HepG2 (cell line): ENCODE measurements around the gene ZNF644. TPM values are rescaled to one million over a fixed set of nuclear protein-coding genes. Genes with fewer than 3 reads are reported as not detected.

Source experiments
- ATAC-seq: fragments of 200-7000 bp; cut with Tn5 transposase; 3 replicates; pipeline ENCODE4 v1.9.1; 2020; ENCODE audit warnings: mild to moderate bottlenecking, moderate library complexity
- BruUV-seq: library from RNA; stranded (reverse); fragments of 400-500 nt; replicated peaks from 2 replicates; lab custom pipeline; 2021; lab: Mats Ljungman, UMichigan
- CTCF ChIA-PET: fragments of 300-600 bp; formaldehyde crosslinking; extraction: SDS; loops from one replicate; lab custom pipeline; 2021; ENCODE audit warnings: low total read pairs, inconsistent platforms, low intra/inter-chr PET ratio; lab: Yijun Ruan, JAX
- POLR2A ChIA-PET: fragments of 350-600 bp; sonication (Branson Sonifier 250); formaldehyde crosslinking; loops from one replicate; lab custom pipeline; 2020; ENCODE audit warnings: antibody characterized with exemption, inconsistent platforms; lab: Yijun Ruan, JAX
- DNase-seq: peaks from one replicate; pipeline ENCODE4 v3.0.0-alpha.2; 2015; ENCODE audit warnings: low spot score
- FAIRE-seq: peaks from 3 replicates; lab custom pipeline; 2011; peaks lifted over from hg19 to GRCh38; lab: Jason Lieb, UNC
- H2AFZ ChIP-seq: one replicate; pipeline ENCODE4 v1.6.1; 2011; ENCODE audit warnings: low read length, inconsistent platforms
- H3K27ac ChIP-seq: fragments of 300-600 bp; 3 replicates; pipeline ENCODE4 v1.8.0; 2011; ENCODE audit warnings: mixed run types, mild to moderate bottlenecking, mixed read lengths, low read length, inconsistent platforms; ENCODE audit not compliant: insufficient read depth; ENCODE audit errors: extremely low read length
- H3K27me3 ChIP-seq, 2 experiments: fragments of 200-600 bp in 1 of 2; 2 replicates in 1 of 2; 3 replicates in 1 of 2; pipeline versions ENCODE4 v1.6.0 to v1.8.0; 2011; ENCODE audit warnings: low read length in 2 of 2, mild to moderate bottlenecking in 2 of 2, moderate library complexity in 2 of 2, inconsistent platforms in 1 of 2; ENCODE audit not compliant: insufficient read depth in 2 of 2, control insufficient read depth in 1 of 2
- H3K36me3 ChIP-seq, 2 experiments: fragments of 200-600 bp in 1 of 2; replicated peaks in 1 of 2; 2 replicates in 1 of 2; 3 replicates in 1 of 2; pipeline versions ENCODE4 v1.5.1 to v1.8.0; 2011; ENCODE audit warnings: low read length in 2 of 2, inconsistent platforms in 1 of 2; ENCODE audit not compliant: insufficient read depth in 2 of 2, control insufficient read depth in 1 of 2
- H3K4me1 ChIP-seq: 2 replicates; pipeline ENCODE4 v1.5.1; 2012; ENCODE audit warnings: low read length, inconsistent platforms; ENCODE audit not compliant: insufficient read depth
- H3K4me2 ChIP-seq: 2 replicates; pipeline ENCODE4 v1.6.0; 2011; ENCODE audit warnings: low read depth, low read length, inconsistent platforms
- H3K4me3 ChIP-seq, 3 experiments: fragments of 200-600 bp in 1 of 3; sonication (generic), shearing (Covaris generic) in 1 of 3; replicated peaks in 1 of 3; 2 replicates each; pipeline ENCODE4 v1.5.1; 2011 to 2016; ENCODE audit warnings: low read length in 3 of 3, inconsistent platforms in 2 of 3, low read depth in 2 of 3, mild to moderate bottlenecking in 2 of 3, control low read depth in 1 of 3, mixed read lengths in 1 of 3; ENCODE audit not compliant: insufficient read depth in 1 of 3
- H3K79me2 ChIP-seq: one replicate; pipeline ENCODE4 v1.6.1; 2011; ENCODE audit warnings: low read length, inconsistent platforms; ENCODE audit not compliant: insufficient read depth
- H3K9ac ChIP-seq: 2 replicates; pipeline ENCODE4 v1.6.0; 2011; ENCODE audit warnings: mild to moderate bottlenecking, low read depth, low read length, inconsistent platforms; ENCODE audit not compliant: insufficient read depth
- H3K9me3 ChIP-seq: 2 replicates; pipeline ENCODE4 v1.5.1; 2012; ENCODE audit warnings: mild to moderate bottlenecking, low read length
- H4K20me1 ChIP-seq: 2 replicates; pipeline ENCODE4 v1.6.0; 2011; ENCODE audit warnings: inconsistent platforms, mild to moderate bottlenecking, low read length, moderate library complexity; ENCODE audit not compliant: insufficient read depth
- EHMT2 ChIP-seq: fragments of 200-600 bp; sonication (generic); IDR thresholded peaks from 2 replicates; pipeline ENCODE4 v1.7.0; 2017; ENCODE audit warnings: antibody characterized with exemption, low read depth, low read length, borderline replicate concordance
- EP300 ChIP-seq, 3 experiments: sonication (generic) in 1 of 3; formaldehyde crosslinking in 1 of 3; IDR thresholded peaks; 2 replicates each; pipeline versions ENCODE4 v1.5.1 to v1.6.1; 2011 to 2020; ENCODE audit warnings: low read depth in 2 of 3, low read length in 2 of 3, borderline replicate concordance in 1 of 3, improper control_type of control experiment in 1 of 3, mild to moderate bottlenecking in 1 of 3, missing genetic modification reagents in 1 of 3, moderate library complexity in 1 of 3
- FOXA1 ChIP-seq, 2 experiments: fragments of 450-650 bp in 1 of 2; sonication (generic) in 1 of 2; formaldehyde crosslinking in 1 of 2; IDR thresholded peaks; 2 replicates each; pipeline versions ENCODE4 v1.4.0 to v1.6.1; 2016 to 2020; ENCODE audit warnings: missing genetic modification reagents in 1 of 2
- IRF2 ChIP-seq: IDR thresholded peaks from 2 replicates; pipeline ENCODE4 v1.6.1; 2018; ENCODE audit warnings: missing genetic modification reagents, missing compliant biosample characterization
- NCOA2 ChIP-seq: sonication (generic); formaldehyde crosslinking; IDR thresholded peaks from 2 replicates; pipeline ENCODE4 v1.8.0; 2022; ENCODE audit warnings: inconsistent platforms
- PATZ1 ChIP-seq: sonication (generic); formaldehyde crosslinking; IDR thresholded peaks from 2 replicates; pipeline ENCODE4 v1.4.0; 2020; ENCODE audit warnings: missing genetic modification reagents
- PPARG ChIP-seq: conservative IDR thresholded peaks from 2 replicates; pipeline ENCODE4 v1.6.1; 2016; ENCODE audit warnings: missing biosample characterization, missing genetic modification reagents
- SIX4 ChIP-seq: sonication (generic); formaldehyde crosslinking; IDR thresholded peaks from 2 replicates; pipeline ENCODE4 v1.4.0; 2020; ENCODE audit warnings: missing genetic modification reagents
- SOX5 ChIP-seq: IDR thresholded peaks from 2 replicates; pipeline ENCODE4 v1.6.1; 2016; ENCODE audit warnings: borderline replicate concordance
- TAF15 ChIP-seq: fragments of 200-400 bp; formaldehyde crosslinking; IDR thresholded peaks from one replicate; pipeline ENCODE4 v1.6.1; 2018; ENCODE audit warnings: mild to moderate bottlenecking, low read depth, low read length; ENCODE audit not compliant: poor library complexity, severe bottlenecking
- TEAD3 ChIP-seq: optimal IDR thresholded peaks from 2 replicates; pipeline ENCODE3; 2016; ENCODE audit warnings: borderline replicate concordance
- TSC22D2 ChIP-seq: sonication (generic); formaldehyde crosslinking; IDR thresholded peaks from 2 replicates; pipeline ENCODE4 v1.5.1; 2020; ENCODE audit warnings: missing genetic modification reagents, mild to moderate bottlenecking, borderline replicate concordance
- YEATS2 ChIP-seq: sonication (generic); formaldehyde crosslinking; IDR thresholded peaks from 2 replicates; pipeline ENCODE4 v1.4.0; 2020; ENCODE audit warnings: missing genetic modification reagents, borderline replicate concordance
- ZBED4 ChIP-seq: sonication (generic); formaldehyde crosslinking; IDR thresholded peaks from 2 replicates; pipeline ENCODE4 v1.4.0; 2020; ENCODE audit warnings: missing genetic modification reagents, borderline replicate concordance
- ZNF343 ChIP-seq: sonication (generic); formaldehyde crosslinking; IDR thresholded peaks from 2 replicates; pipeline ENCODE4 v1.4.0; 2020; ENCODE audit warnings: mild to moderate bottlenecking, missing genetic modification reagents
- ZNF354B ChIP-seq: sonication (generic); formaldehyde crosslinking; IDR thresholded peaks from 2 replicates; pipeline ENCODE4 v1.8.0; 2022; ENCODE audit warnings: mild to moderate bottlenecking, missing genetic modification reagents
- ZNF543 ChIP-seq: sonication (generic); formaldehyde crosslinking; IDR thresholded peaks from 2 replicates; pipeline ENCODE4 v1.4.0; 2020; ENCODE audit warnings: mild to moderate bottlenecking, missing genetic modification reagents
- ZNF839 ChIP-seq: sonication (generic); formaldehyde crosslinking; IDR thresholded peaks from 2 replicates; pipeline ENCODE4 v1.4.0; 2020; ENCODE audit warnings: missing genetic modification reagents, mild to moderate bottlenecking, borderline replicate concordance
- ZNF841 ChIP-seq: sonication (generic); formaldehyde crosslinking; IDR thresholded peaks from 2 replicates; pipeline ENCODE4 v1.8.1; 2023; ENCODE audit warnings: missing genetic modification reagents, borderline replicate concordance
- WGBS: methylation state at CpG from one replicate; pipeline ENCODE4 v1.1.6; 2017; ENCODE audit warnings: low lambda C conversion rate; 5-methylcytosine and 5-hydroxymethylcytosine counted together
- in situ Hi-C: cut with HindIII; loops from 2 replicates; pipeline ENCODE4 v1.10.0; 2017; ENCODE audit warnings: low pct_unique_long_range_greater_than_20kb; ENCODE audit not compliant: extremely low pct_ligation_motif_present
- intact Hi-C: fragments of 100-400 bp; cut with micrococcal nuclease; formaldehyde crosslinking; loops from one replicate; pipeline ENCODE4 v1.10.0; 2022; ENCODE audit not compliant: unreplicated experiment
- polyA plus RNA-seq, 8 experiments: library from polyadenylated mRNA; depleted of rRNA in 3 of 8; stranded (reverse) in 7 of 8; unstranded in 1 of 8; fragments of >200 nt; fragmentation: Illumina TruSeq in 4 of 8; extraction: Trizol in 4 of 8; gene quantifications; 2 replicates each; pipeline versions ENCODE4 v1.2.1 to v1.2.3, GENCODE V29; 2011 to 2016; ENCODE audit warnings: low read depth in 4 of 8, missing spikeins in 1 of 8, mixed read lengths in 1 of 8; ENCODE audit not compliant: insufficient read depth in 1 of 8
- total RNA-seq, 5 experiments: library from RNA; depleted of rRNA; stranded (reverse); fragments of >200 nt; fragmentation: Illumina TruSeq; extraction: Trizol; gene quantifications; 2 replicates each; pipeline ENCODE4 v1.2.3, GENCODE V29; 2016; ENCODE audit warnings: low read depth in 1 of 5

Gene ZNF644
- total and polyA plus RNA-seq, 2 of the 13 experiments (the other 11 are each of a cell fraction or from before 2014, with no cell fraction given) = 17.7 to 51.7 TPM

- ChIA-PET POLR2A (interaction anchor here (1.8 kb wide), 1 partner anchor 12 kb away, joined by 4 read pairs; no protein-coding TSS in a partner anchor), CTCF (no interaction called here)
- 0 out of 2 replicates have a peak overlapping the region, but pooled peaks have one; percentile 13 for H3K9ac ChIP-seq
- no peaks in the 10 kb centered on the region for H3K9me3 ChIP-seq
- H3K79me2 ChIP-seq = peaks cover 99% of the 10 kb centered on the region
- DNase-seq (peak; percentile 89), FAIRE-seq (no peak), ATAC-seq (peak; percentile 76)
- 48% methylated on average over 1 of the region's 1 CpG for WGBS
- peak overlapping the region; percentile 71 for H3K27ac ChIP-seq
- no peak overlapping the region for H2AFZ ChIP-seq
- peak overlapping the region; percentile 25 for H3K4me2 ChIP-seq
- peaks cover 82% of the 10 kb centered on the region for H3K4me1 ChIP-seq
- H3K27me3 ChIP-seq = no peaks in the 10 kb centered on the region
- intact Hi-C loops (no loop called here), in situ Hi-C loops (no loop called here)
- no peak overlapping the region for H3K4me3 ChIP-seq
- peaks cover 21% of the 10 kb centered on the region for H4K20me1 ChIP-seq
- no TSS peak for BruUV-seq
- H3K36me3 ChIP-seq = no peaks in the 10 kb centered on the region; a peak in 1 of 5 replicates
- TF ChIP-seq TAF15 (no peak), EHMT2 (peak; percentile 46; the same call in 1 of the 2 replicates), SIX4 (CRISPR knock-in tag) (peak; percentile 94), ZNF839 (no peak), ZNF543 (no peak), ZNF343 (no peak), EP300 (IDR thresholded peaks at IDR 0.05; ENCODE audit: low read depth in 2 of 2, low read length in 2 of 2) (peak in 1 of 2 experiments; percentile 34; a peak in 2 of 4 replicates), EP300 (CRISPR knock-in tag; IDR thresholded peaks at IDR 0.05; ENCODE audit: borderline replicate concordance) (peak; percentile 32; the same call in 1 of the 2 replicates), YEATS2 (CRISPR knock-in tag) (no peak), ZNF354B (CRISPR knock-in tag) (no peak), TSC22D2 (CRISPR knock-in tag) (no peak), NCOA2 (CRISPR knock-in tag) (0 out of 2 replicates have a peak, but pooled peaks have one; percentile 26), PATZ1 (CRISPR knock-in tag) (peak; percentile 27; the same call in 1 of the 2 replicates), ZBED4 (no peak), SOX5 (CRISPR knock-in tag) (peak; percentile 81; the same call in 1 of the 2 replicates), ZNF841 (CRISPR knock-in tag) (no peak), IRF2 (no peak), FOXA1 (IDR thresholded peaks at IDR 0.05) (no peak), FOXA1 (CRISPR knock-in tag; IDR thresholded peaks at IDR 0.05) (0 out of 2 replicates have a peak, but pooled peaks have one; percentile 33), PPARG (CRISPR knock-in tag) (peak; percentile 62; the same call in 1 of the 2 replicates), TEAD3 (CRISPR knock-in tag) (peak; percentile 47)
These were observed 7.4 kb downstream of the ZNF644 start for GRCh38 chr1:91014475-91014874.
